NCI-H2196 treated with DMSO at 0.1 percent for 48 hours (cell line): ENCODE results near the gene GTF2F1.
"Not testable (repeated sequence)": the region's sequence is repeated elsewhere in the genome, so short reads cannot be mapped to it uniquely, and the experiment has no call there.

Experiments
- DNase-seq: peaks from one replicate; lab custom pipeline; 2025; ENCODE audit not compliant: unreplicated experiment; lab: John Stamatoyannopoulos, UW

GTF2F1 gene

GRCh38 chr19:6358003-6358402 is 35.0 kb downstream of the GTF2F1 start:
- no peak for DNase-seq

- no peak for DNase-seq
Measured at GRCh38 chr19:6357174-6357573, 35.8 kb downstream of the GTF2F1 start.

GRCh38 chr19:6355321-6356040 is 37.5 kb downstream of the GTF2F1 start:
- DNase-seq, result not testable (repeated sequence)

GRCh38 chr19:6354098-6354674 is 38.8 kb downstream of the GTF2F1 start:
- DNase-seq, result no peak

- no peak for DNase-seq
Measured at GRCh38 chr19:6352381-6353165, 40.4 kb downstream of the GTF2F1 start.

GRCh38 chr19:6350688-6351087 is 42.3 kb downstream of the GTF2F1 start:
- DNase-seq, result no peak

- DNase-seq, result not testable (repeated sequence)
Measured at GRCh38 chr19:6349271-6349670, 43.7 kb downstream of the GTF2F1 start.

GRCh38 chr19:6343462-6343861 is 49.5 kb downstream of the GTF2F1 start:
- no peak for DNase-seq

- no peak for DNase-seq
Measured at GRCh38 chr19:6340493-6341201, 52.3 kb downstream of the GTF2F1 start.

GRCh38 chr19:6334490-6335285 is 58.3 kb downstream of the GTF2F1 start:
- no peak for DNase-seq

GRCh38 chr19:6333439-6333838 is 59.5 kb downstream of the GTF2F1 start, which contains the start of gene ACER1:
Gene ACER1, minus strand, starts transcription at chr19:6333612. Its CDS starts 61 bp downstream, at chr19:6333551.
- no peak for DNase-seq
